Common myeloid progenitor, CD34-positive (primary cell): ENCODE results near the gene KLHDC9.

Experiments
- CTCF ChIA-PET: fragments of 350-600 bp; sonication (Branson Sonifier 250); formaldehyde crosslinking; loops from one replicate; lab custom pipeline; 2021; ENCODE audit warnings: antibody characterized with exemption; lab: Charles Lee
- POLR2A ChIA-PET: fragments of 350-600 bp; sonication (Branson Sonifier 250); formaldehyde crosslinking; loops from one replicate; lab custom pipeline; 2021; ENCODE audit warnings: antibody characterized with exemption; lab: Charles Lee
- DNase-seq, 3 donors: peaks; one replicate each; pipeline versions ENCODE4 v3.0.0 to v3.0.0-alpha.2; 2013
- H3K27ac ChIP-seq, 2 experiments: 1 replicate in 1 of 2; 2 replicates in 1 of 2; pipeline ENCODE4 v1.7.0; 2013; ENCODE audit warnings: inconsistent platforms in 2 of 2, low read length in 2 of 2, mild to moderate bottlenecking in 2 of 2, low read depth in 1 of 2, moderate library complexity in 1 of 2; ENCODE audit not compliant: severe bottlenecking in 2 of 2, insufficient read depth in 1 of 2, poor library complexity in 1 of 2
- H3K27me3 ChIP-seq, 5 experiments: replicated peaks in 2 of 5; 1 replicate in 3 of 5; 2 replicates in 2 of 5; pipeline versions ENCODE4 v1.6.1 to v1.7.0; 2013; ENCODE audit warnings: low read length in 4 of 5, mild to moderate bottlenecking in 2 of 5, moderate library complexity in 2 of 5, inconsistent platforms in 1 of 5; ENCODE audit not compliant: insufficient read depth in 5 of 5, control insufficient read depth in 4 of 5
- H3K36me3 ChIP-seq, 4 experiments: 1 replicate in 2 of 4; 2 replicates in 2 of 4; pipeline versions ENCODE4 v1.6.1 to v1.7.0; 2013; ENCODE audit warnings: low read length in 3 of 4, control low read depth in 1 of 4, mild to moderate bottlenecking in 1 of 4; ENCODE audit not compliant: control insufficient read depth in 4 of 4, insufficient read depth in 4 of 4
- H3K4me1 ChIP-seq, 4 experiments: 1 replicate in 3 of 4; 2 replicates in 1 of 4; pipeline versions ENCODE4 v1.6.1 to v1.7.1; 2013; ENCODE audit warnings: low read length in 3 of 4, mild to moderate bottlenecking in 3 of 4, control low read depth in 1 of 4, inconsistent platforms in 1 of 4, moderate library complexity in 1 of 4; ENCODE audit not compliant: control insufficient read depth in 4 of 4, insufficient read depth in 4 of 4; ENCODE audit errors: control extremely low read depth in 1 of 4
- H3K4me3 ChIP-seq, 7 experiments: 1 replicate in 4 of 7; 2 replicates in 3 of 7; pipeline versions ENCODE4 v1.5.1 to v1.7.0; 2013; ENCODE audit warnings: mild to moderate bottlenecking in 7 of 7, low read length in 6 of 7, moderate library complexity in 6 of 7, inconsistent platforms in 2 of 7, low read depth in 2 of 7, control low read depth in 1 of 7; ENCODE audit not compliant: insufficient read depth in 4 of 7, control insufficient read depth in 1 of 7; ENCODE audit errors: extremely low read depth in 1 of 7
- H3K9me3 ChIP-seq, 5 experiments: 1 replicate in 4 of 5; 2 replicates in 1 of 5; pipeline versions ENCODE4 v1.6.1 to v1.7.1; 2013; ENCODE audit warnings: low read length in 4 of 5, mild to moderate bottlenecking in 2 of 5, inconsistent platforms in 1 of 5, low read depth in 1 of 5, moderate library complexity in 1 of 5; ENCODE audit not compliant: control insufficient read depth in 4 of 5, insufficient read depth in 2 of 5; ENCODE audit errors: control extremely low read depth in 1 of 5
- WGBS: methylation state at CpG from one replicate; pipeline ENCODE4 v1.1.5; 2013; ENCODE audit not compliant: insufficient coverage; 5-methylcytosine and 5-hydroxymethylcytosine counted together

The KLHDC9 gene

DNA sequence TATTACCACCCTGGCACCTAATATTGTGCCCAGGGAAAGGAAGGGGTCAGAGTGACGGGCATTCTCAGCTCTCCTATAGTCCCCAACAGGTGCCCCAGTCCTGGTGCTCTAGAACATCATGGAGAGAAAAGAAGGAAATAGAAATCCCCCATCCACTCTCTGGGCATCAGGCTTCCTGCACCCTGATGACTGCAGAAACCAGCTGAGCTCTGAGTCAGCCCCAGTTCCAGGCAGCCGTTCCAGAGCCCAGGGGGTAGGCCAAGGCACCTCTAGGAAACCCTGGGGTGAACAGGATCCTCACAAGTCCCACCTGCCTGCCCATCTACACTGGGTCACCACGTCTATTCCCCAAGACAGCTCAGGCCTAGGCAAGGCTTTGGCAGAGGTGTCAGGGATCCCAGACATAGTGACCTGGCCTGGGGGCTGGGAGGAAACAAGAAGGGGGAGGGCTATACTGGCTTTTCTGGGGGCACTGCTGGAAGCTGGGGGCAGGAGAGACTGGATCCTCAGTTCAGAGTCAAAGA is 9.5 kb upstream of the KLHDC9 start:
- ChIA-PET POLR2A (interaction anchor here (0.9 kb wide), 1 partner anchor 169 kb away, joined by 3 read pairs; no protein-coding TSS in a partner anchor), CTCF (interaction anchor here (0.6 to 2.1 kb wide), 8 partner anchors 8 to 88 kb away, joined by 3 to 11 read pairs (median 4); partner anchors contain the start of gene F11R)
- Histone ChIP-seq H3K27ac (no peak overlapping the region), H3K4me3 (no peak overlapping the region), H3K36me3 (no peaks in the 10 kb centered on the region), H3K27me3 (no peaks in the 10 kb centered on the region), H3K4me1 (peaks cover 0 to 24% (median 2%) of the 10 kb centered on the region in 4 experiments), H3K9me3 (no peaks in the 10 kb centered on the region)
- 83% methylated on average over 1 of the region's 3 CpGs for WGBS
- no peak for DNase-seq

DNA sequence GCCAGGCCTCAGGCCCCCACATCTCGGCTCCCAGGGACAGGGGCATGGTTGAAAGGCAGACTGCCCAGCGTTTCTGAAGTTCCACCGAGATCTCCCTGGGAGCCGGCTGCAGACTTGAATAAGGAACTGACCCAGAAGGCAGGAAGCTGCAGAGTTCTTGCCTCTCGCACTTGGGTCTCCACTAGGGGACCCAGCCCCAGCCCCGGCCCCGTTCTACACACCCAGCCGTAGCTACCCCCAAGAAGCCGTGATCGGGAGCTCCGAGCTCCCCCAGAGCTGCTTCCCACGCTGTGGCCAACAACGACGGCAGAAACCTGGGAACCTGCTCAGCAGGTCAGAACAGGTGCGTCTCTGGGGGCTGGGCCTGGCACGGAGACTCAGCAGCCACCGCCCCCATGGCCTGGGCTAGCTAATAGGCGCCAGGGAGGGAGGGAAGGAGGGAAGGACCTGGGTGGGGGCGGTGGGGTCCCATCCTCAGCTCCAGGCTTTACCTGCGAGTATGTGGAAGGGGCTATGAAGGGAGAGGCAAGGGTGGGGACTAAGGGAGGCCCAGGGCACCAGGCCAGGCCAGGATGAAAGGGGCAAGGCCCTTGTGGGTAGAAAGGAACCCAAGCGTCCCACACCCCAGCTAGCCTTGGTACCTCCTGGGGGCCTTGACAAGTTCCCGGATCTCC is 8.8 kb upstream of the KLHDC9 start, which contains the start of gene NECTIN4:
Gene NECTIN4, minus strand, starts transcription at position 308 of the 674 bp plus-strand sequence. Its CDS starts 262 bp downstream, at position 46.
- peak in 1 of 3 donors; percentile 37 for DNase-seq
- H3K36me3 ChIP-seq = no peaks in the 10 kb centered on the region
- WGBS = 83% methylated on average over 18 of the region's 22 CpGs
- H3K27me3 ChIP-seq = no peaks in the 10 kb centered on the region
- POLR2A ChIA-PET = no interaction called here
- no peak within 1 kb of the TSS for H3K27ac ChIP-seq
- CTCF ChIA-PET = interaction anchor here (0.6 to 2.1 kb wide), 10 partner anchors 8 to 89 kb away, joined by 3 to 11 read pairs (median 3); partner anchors contain the start of genes ARHGAP30 and F11R
- peaks cover 0 to 16% (median 2%) of the 10 kb centered on the region in 4 experiments for H3K4me1 ChIP-seq
- no peaks in the 10 kb centered on the region for H3K9me3 ChIP-seq
- H3K4me3 ChIP-seq = no peak within 1 kb of the TSS

DNA sequence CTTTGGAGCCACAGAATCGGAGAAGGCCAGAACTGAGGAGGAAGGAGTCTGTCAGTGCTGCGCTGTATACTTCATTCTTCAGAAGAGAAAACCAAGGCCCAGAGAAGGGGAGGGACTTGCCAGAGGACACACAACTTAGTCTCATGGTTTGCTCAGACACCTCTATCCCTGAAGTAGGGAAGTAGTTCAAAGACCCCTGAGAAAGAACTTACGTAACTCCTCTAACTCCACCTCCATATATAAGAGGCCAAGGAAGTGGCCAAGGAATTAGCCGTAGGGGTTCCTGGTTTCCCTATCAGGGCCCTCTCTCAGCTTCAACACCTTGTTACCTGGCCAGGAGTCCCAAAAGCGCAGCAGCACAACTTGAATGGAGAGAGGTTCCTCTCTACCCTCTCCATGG is 8.2 kb upstream of the KLHDC9 start:
- Histone ChIP-seq H3K4me1 (peaks cover 0 to 14% (median 2%) of the 10 kb centered on the region in 4 experiments), H3K36me3 (no peaks in the 10 kb centered on the region), H3K27me3 (no peaks in the 10 kb centered on the region), H3K27ac (no peak overlapping the region), H3K4me3 (no peak overlapping the region), H3K9me3 (no peaks in the 10 kb centered on the region)
- POLR2A ChIA-PET = no interaction called here
- 97% methylated on average over 4 of the region's 5 CpGs for WGBS
- DNase-seq = no peak
- CTCF ChIA-PET = interaction anchor here (0.8 to 2.1 kb wide), 6 partner anchors 17 to 69 kb away, joined by 3 to 11 read pairs (median 3); partner anchors contain the start of genes ARHGAP30 and F11R

DNA sequence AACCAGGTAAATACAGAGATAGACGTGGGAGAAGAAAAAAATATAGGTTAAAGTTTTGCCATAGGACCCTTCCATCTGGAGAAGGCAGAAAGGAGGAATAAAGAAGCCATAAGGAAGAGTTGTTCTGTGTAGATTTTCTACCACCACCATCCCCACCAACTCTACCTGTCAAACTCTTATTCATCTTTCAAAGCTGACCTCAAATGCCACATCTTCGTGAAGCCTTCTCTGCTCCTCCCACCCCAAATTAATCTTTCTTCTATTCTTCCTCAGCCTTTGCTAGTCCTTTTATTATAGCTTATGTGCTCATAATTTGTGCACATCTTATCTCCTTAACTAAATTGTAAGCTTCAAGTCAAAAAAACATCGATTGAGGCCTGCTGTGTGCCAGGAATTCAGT is 7.5 kb upstream of the KLHDC9 start:
- H3K4me1 ChIP-seq = peaks cover 0 to 14% (median 2%) of the 10 kb centered on the region in 4 experiments
- H3K36me3 ChIP-seq = no peaks in the 10 kb centered on the region
- 70% methylated on average over 2 of the region's 3 CpGs for WGBS
- no peaks in the 10 kb centered on the region for H3K27me3 ChIP-seq
- no peak overlapping the region for H3K4me3 ChIP-seq
- ChIA-PET CTCF (interaction anchor here (1.3 to 1.8 kb wide), 2 partner anchors 38 to 50 kb away, joined by 3 to 4 read pairs; no protein-coding TSS in a partner anchor), POLR2A (interaction anchor here (0.7 kb wide), 1 partner anchor 22 kb away, joined by 3 read pairs; no protein-coding TSS in a partner anchor)
- H3K9me3 ChIP-seq = no peaks in the 10 kb centered on the region
- H3K27ac ChIP-seq = no peak overlapping the region
- DNase-seq = no peak

DNA sequence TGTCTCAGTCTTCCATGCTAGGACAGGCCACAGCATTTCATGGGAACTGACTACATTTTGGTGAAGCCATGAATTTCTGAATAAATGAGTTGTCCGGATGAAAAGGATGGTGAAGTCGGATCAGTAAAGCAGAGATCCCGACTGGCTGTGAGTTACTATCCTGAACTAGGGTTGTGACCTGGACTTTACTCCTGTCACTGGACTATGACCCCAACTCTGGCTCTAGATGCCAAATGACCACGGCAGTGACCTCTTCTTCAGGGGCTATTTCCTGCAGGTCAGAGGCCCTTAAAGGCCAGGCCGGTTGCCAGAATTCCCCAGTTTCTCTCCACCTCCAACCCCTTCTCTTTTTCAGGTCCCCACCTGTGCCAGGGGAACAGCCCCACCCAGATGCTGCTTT is 7.1 kb upstream of the KLHDC9 start:
- CTCF ChIA-PET = no interaction called here
- 95% methylated on average over 4 of the region's 5 CpGs for WGBS
- POLR2A ChIA-PET = interaction anchor here (0.7 kb wide), 1 partner anchor 23 kb away, joined by 3 read pairs; no protein-coding TSS in a partner anchor

DNA sequence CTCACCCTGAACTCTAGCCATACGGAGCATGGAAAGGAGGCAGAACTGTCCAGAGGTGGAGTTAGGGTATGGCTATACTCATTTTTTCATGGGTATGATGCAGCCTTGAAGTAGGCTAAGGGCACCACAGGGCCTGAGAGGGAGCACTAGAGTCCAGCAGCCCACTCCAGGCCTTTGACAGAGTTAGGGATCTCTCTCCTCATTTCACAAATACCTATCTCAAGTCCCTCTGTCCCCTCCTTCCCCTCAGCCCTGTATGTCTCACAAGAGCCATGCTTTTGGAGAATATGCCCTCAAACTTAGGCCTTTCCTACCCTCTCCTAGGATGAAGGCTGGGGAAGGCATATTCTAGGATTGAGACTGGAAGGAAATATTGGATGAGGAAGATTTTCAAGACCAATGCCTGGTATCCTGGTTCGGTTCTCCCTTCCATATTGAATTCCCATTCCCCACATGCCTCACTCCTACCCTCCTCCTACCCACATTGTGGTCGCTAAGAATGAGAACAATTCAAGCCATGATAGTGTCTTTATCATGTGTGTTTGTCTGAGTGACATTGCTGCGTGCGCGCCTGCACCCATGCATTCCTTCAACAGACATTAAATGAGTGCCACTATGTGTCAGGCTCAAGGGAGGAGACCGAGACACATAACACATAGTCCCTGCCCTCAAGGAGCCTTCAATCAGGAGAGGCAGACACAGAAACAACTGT is 6.2 kb upstream of the KLHDC9 start:
- WGBS = 94% methylated on average over 4 of the region's 7 CpGs
- H3K27me3 ChIP-seq = no peaks in the 10 kb centered on the region
- no peaks in the 10 kb centered on the region for H3K9me3 ChIP-seq
- H3K27ac ChIP-seq = no peak overlapping the region
- CTCF ChIA-PET = interaction anchor here (1.2 to 11.7 kb wide), 2 partner anchors 15 to 94 kb away, joined by 3 to 297 read pairs; partner anchors contain the start of gene ARHGAP30
- no peaks in the 10 kb centered on the region for H3K36me3 ChIP-seq
- peaks cover 0 to 19% (median 2%) of the 10 kb centered on the region in 4 experiments for H3K4me1 ChIP-seq
- POLR2A ChIA-PET = no interaction called here
- DNase-seq = no peak
- no peak overlapping the region for H3K4me3 ChIP-seq

More for the DNA sequence above, 7.1 kb upstream of the KLHDC9 start:
- no peaks in the 10 kb centered on the region for H3K36me3 ChIP-seq
- H3K27me3 ChIP-seq = no peaks in the 10 kb centered on the region
- no peaks in the 10 kb centered on the region for H3K9me3 ChIP-seq
- H3K4me1 ChIP-seq = peaks cover 0 to 14% (median 2%) of the 10 kb centered on the region in 4 experiments
- no peak for DNase-seq
- no peak overlapping the region for H3K4me3 ChIP-seq
- H3K27ac ChIP-seq = no peak overlapping the region
